ENCODE measurements around the gene SAP130.
A peak's percentile ranks its signal among the peaks of the same experiment; 100 is the strongest.

SAP130 gene

GRCh38 chr2:128024816-128025215 lies 3.0 kb downstream of the SAP130 start:
- DNase-seq = no peak

- no peak for DNase-seq
Measured at GRCh38 chr2:128017561-128017960, 10.3 kb downstream of the SAP130 start.

GRCh38 chr2:128016620-128017019 lies 11.2 kb downstream of the SAP130 start:
- DNase-seq = no peak

- no peak for DNase-seq
Measured at GRCh38 chr2:128012698-128013097, 15.2 kb downstream of the SAP130 start.

GRCh38 chr2:128008074-128008672 lies 19.7 kb downstream of the SAP130 start:
- DNase-seq = no peak

- DNase-seq = no peak
Measured at GRCh38 chr2:128004509-128004908, 23.4 kb downstream of the SAP130 start.

GRCh38 chr2:128003463-128003862 lies 24.4 kb downstream of the SAP130 start:
- DNase-seq = no peak

- DNase-seq = no peak
Measured at GRCh38 chr2:127996160-127996559, 31.7 kb downstream of the SAP130 start.

- DNase-seq = no peak
Measured at GRCh38 chr2:127995725-127996124, 32.1 kb downstream of the SAP130 start.

- no peak for DNase-seq
Measured at GRCh38 chr2:127993659-127994058, 34.2 kb downstream of the SAP130 start.

GRCh38 chr2:127991742-127992141 lies 36.1 kb downstream of the SAP130 start:
- DNase-seq = no peak

GRCh38 chr2:127986548-127987079 lies 41.2 kb downstream of the SAP130 start:
- DNase-seq = peak in 1 of 5 experiments; percentile 81

GRCh38 chr2:127985735-127986134 lies 42.1 kb downstream of the SAP130 start:
- no peak for DNase-seq

- peak in 1 of 5 experiments; percentile 40 for DNase-seq
Measured at GRCh38 chr2:127985026-127985734, 42.7 kb downstream of the SAP130 start.

GRCh38 chr2:127984551-127984950 lies 43.3 kb downstream of the SAP130 start:
- no peak for DNase-seq

- DNase-seq = no peak
Measured at GRCh38 chr2:127969446-127969845, 58.4 kb downstream of the SAP130 start.

- no peak for DNase-seq
Measured at GRCh38 chr2:127968610-127969339, 59.1 kb downstream of the SAP130 start.

GRCh38 chr2:127961729-127962128 lies 66.1 kb downstream of the SAP130 start:
- DNase-seq = no peak

- DNase-seq = no peak
Measured at GRCh38 chr2:127957240-127957639, 70.6 kb downstream of the SAP130 start.

- DNase-seq = no peak
Measured at GRCh38 chr2:127954857-127955256, 73.0 kb downstream of the SAP130 start.

- no peak for DNase-seq
Measured at GRCh38 chr2:127953849-127954248, 74.0 kb downstream of the SAP130 start.

- no peak for DNase-seq
Measured at GRCh38 chr2:127953128-127953718, 74.6 kb downstream of the SAP130 start.

GRCh38 chr2:127951026-127951425 lies 76.8 kb downstream of the SAP130 start:
- DNase-seq = no peak

Measured in T-helper 2 cell (primary cell).